Measurements from ENCODE around the gene TBC1D8.

TBC1D8 gene

GRCh38 chr2:100972452-100972851, 178.7 kb downstream of the TBC1D8 start:
- no peak for DNase-seq

- DNase-seq, result no peak
Observed at GRCh38 chr2:100971221-100971620, 180.0 kb downstream of the TBC1D8 start.

- no peak for DNase-seq
Observed at GRCh38 chr2:100969998-100970397, 181.2 kb downstream of the TBC1D8 start.

GRCh38 chr2:100968146-100969145, 182.7 kb downstream of the TBC1D8 start:
- DNase-seq, result no peak

- no peak for DNase-seq
Observed at GRCh38 chr2:100967716-100968115, 183.5 kb downstream of the TBC1D8 start.

- no peak for DNase-seq
Observed at GRCh38 chr2:100965596-100965995, 185.6 kb downstream of the TBC1D8 start.

- DNase-seq, result no peak
Observed at GRCh38 chr2:100964681-100965169, 186.5 kb downstream of the TBC1D8 start.

GRCh38 chr2:100964222-100964621, 187.0 kb downstream of the TBC1D8 start:
- peak; percentile 32 for DNase-seq

GRCh38 chr2:100963026-100963375, 188.2 kb downstream of the TBC1D8 start:
- DNase-seq, result no peak

- no peak for DNase-seq
Observed at GRCh38 chr2:100962366-100963025, 188.7 kb downstream of the TBC1D8 start.

GRCh38 chr2:100960688-100961087, 190.5 kb downstream of the TBC1D8 start:
- DNase-seq, result no peak

GRCh38 chr2:100959225-100959880, 191.8 kb downstream of the TBC1D8 start:
- DNase-seq, result no peak

- no peak for DNase-seq
Observed at GRCh38 chr2:100957996-100958653, 193.1 kb downstream of the TBC1D8 start.

Measured in CD4-positive, alpha-beta T cell treated with Interleukin-17A for 4 hours (primary cell).